Cortex of kidney (tissue), 1 donor: Measurements from ENCODE around the gene RAD51B.
"Not testable (repeated sequence)": the region's sequence is repeated elsewhere in the genome, so short reads cannot be mapped to it uniquely, and the experiment has no call there.

Source experiments
- DNase-seq: peaks from one replicate; lab custom pipeline; 2025; lab: John Stamatoyannopoulos, UW

The RAD51B gene

DNA sequence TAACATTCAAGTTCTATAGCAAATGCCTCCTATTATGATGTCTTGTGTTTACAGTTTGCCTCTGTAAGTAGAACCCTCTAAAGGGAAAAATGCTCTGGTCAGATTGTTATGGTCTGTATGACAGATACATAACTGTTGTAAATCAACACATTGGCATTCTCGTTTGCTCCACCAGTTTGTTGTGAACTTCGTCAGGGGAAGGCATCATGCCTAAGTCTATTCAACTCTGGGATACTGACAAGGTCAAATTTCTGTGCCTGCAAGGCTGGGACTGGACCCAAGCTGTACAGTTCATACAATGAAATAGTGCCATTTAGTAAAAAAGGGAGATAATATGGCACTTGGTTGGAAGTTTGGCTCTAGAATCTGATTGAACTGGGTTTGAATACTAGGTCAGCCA, 392.3 kb downstream of the RAD51B start:
- DNase-seq, result no peak

DNA sequence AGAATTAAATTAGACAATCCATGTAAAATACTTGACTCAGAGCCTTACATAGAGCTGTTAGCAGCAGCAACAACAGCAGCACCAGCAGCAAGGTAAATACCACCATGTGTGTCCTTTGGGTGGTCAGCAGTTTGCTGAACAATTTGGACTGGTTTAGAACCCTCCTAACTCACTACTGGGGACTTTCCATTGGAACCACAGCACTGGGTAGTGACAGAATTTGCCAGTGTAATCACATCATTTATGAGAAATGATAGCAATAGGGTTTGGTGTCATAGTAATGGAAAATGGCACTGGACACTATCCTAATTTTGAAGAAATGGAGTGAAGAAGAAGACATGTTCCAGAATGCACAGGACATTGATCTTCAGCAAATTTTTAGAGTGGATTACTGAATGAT, 392.8 kb downstream of the RAD51B start:
- DNase-seq, result no peak

DNA sequence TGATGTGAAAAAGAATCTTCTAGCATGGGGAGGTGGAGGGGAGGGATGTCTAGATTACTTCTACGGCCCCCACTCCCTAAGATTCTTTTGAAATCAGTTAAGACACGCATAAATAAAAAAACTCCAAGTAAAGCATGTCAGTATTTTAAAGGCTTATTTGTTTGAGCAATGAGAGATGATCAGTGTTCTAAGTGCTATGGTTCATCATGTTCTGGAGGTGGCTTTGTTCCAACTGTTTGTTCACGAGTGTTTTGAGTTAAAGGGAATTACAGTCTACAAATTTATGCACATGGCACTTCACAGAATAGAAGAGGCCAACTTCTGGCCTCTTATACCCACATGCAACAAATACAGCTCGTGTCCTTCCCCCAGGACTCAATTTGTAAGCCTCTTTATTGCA, 394.9 kb downstream of the RAD51B start:
- no peak for DNase-seq

DNA sequence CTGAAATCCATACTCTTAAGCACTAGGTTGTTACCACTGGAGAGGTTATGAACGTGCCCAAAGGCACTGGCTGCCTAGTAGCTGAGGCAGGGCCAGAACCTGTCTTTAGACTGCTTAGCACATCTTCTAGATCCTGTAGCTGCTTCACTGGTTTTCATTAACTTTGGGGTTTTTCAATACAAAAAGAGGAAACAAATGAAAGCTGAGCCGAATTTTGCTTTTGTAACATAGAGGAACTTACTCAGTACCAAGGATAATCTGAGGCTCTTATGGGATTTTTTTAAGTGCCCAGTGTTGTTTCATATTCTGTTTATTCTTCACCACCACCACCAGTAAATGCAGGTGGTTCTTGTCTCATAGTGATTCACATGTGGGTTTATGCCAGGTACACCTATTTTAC, 396.1 kb downstream of the RAD51B start:
- no peak for DNase-seq

DNA sequence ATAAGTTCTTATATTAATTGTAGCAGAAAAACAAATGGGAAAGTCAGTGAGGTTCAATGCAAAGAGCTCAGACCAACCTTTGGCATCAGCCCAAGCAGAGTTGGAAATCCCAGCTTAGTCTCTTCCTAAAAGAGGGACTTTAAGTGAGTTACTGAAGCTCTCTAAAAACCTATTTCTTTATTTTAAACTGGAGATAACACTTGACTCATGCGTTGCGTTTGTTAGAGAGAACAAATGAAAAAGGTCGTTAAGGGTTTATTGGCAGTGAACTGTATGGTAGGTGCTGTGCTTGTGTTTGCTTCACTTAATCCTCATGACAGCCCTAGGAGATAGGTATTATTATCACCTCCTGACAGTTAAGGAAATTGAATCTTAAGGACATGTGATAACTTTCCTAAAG, 396.5 kb downstream of the RAD51B start:
- DNase-seq, result no peak

DNA sequence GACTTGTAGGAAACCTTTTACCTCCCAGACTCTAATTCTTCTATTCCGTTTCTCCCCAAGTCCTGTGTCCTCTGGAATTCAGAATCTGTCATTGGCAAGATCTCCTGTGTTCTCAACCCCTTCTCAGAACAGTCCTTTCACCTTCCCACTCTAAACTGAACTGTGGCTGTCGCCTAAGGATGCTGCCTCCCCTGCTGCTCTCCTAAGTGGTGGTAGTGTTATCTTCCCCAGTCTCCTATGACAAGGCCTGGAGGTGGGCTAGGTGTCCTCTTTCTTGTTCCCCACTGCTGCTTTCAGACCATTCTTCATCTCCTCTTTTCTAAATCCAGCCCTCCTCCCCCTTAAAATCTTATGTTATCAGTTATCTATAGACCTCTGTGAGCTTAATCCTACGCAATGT, 397.4 kb downstream of the RAD51B start:
- DNase-seq, result no peak

DNA sequence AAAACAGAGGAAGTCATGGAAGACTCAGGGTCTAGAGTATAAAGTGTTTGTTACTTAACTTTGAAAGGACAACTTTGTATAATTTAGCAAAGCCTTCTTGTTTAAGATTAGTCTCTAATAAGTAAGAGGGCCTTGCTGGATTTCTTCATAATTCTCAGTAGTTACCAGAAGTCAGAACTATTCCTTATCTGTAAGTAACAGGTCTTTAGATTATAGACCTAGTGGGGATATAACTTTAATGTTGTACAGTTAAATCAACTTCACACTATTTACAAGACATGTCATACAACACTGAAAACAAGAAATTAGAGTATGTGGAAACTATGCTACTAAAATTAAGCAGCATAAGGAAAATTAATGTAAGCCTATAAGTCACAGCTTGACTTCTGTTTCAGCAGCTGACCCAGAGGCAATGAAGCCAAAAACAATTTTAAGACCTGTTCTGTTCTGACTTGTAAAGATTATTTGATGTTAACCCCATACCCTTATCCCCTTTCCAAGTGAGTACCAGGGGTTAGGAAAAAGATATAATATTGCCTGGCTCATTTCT, 398.3 kb downstream of the RAD51B start:
- no peak for DNase-seq

DNA sequence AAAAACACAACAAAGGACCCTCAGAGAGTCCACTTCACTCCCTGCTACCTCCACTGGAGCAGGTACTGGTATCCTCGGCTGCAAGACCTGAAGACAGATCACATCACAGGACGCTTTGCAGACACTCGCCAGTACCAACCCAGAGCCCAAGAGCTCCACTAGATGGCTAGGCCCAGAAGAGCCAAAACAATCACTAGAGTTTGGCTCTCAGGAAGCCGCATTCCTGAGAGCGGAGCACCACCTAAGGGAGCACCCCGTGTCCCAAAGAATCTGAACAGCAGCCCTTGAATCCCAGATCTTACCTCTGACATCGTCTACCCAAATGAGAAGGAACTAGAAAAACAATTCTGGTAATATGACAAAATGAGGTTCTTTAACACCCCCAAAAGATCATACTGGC, 399.8 kb downstream of the RAD51B start:
- no peak for DNase-seq

DNA sequence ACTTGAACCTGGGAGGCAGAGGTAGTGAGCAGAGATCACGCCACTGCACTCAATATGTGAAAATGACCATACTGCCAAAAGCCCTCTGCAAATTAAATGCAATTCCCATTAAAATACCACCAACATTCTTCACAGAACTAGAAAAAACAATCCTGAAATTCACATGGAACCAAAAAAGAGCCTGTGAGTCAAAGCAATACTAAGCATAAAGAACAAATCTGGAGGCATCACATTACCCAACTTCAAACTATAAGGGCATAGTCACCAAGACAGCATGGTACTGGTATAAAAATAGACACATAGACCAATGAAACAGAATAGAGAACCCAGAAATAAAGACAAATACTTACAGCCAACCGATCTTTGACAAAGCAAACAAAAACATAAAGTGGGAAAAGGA, 401.5 kb downstream of the RAD51B start:
- DNase-seq, result not testable (repeated sequence)

DNA sequence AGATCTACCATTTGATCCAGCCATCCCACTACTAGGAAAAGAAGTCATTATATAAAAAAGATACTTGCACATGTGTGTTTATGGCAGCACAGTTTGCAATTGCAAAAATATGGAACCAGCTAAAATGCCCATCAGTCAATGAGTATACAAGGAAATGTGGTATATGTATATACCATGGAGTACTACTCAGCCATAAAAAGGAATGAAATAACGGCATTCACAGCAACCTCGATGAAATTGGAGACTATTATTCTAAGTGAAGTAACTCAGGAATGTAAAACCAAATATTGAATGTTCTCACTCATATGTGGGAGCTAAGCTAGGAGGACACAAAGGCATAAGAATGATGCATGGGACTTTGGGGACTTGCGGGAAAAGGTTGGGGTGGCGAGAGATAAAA, 402.6 kb downstream of the RAD51B start:
- DNase-seq, result no peak

DNA sequence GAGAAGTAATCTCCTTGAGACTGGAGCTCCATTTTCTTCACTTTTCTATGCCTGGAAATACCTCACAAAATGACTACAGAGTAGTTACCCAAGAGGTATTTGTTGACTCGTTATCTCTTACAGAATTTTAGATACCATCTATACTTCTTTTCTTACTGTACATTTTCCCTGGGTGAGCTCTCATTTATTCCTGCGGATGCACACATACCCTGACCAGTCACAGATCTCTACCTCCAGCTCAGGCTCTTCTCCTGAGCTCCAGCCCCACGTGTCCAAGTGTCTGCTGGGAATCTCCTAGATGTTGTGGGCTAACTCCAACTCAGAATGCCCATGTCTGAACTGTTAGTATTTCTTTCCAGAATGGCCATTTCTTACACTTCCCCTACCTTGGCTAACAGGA, 403.1 kb downstream of the RAD51B start:
- no peak for DNase-seq

DNA sequence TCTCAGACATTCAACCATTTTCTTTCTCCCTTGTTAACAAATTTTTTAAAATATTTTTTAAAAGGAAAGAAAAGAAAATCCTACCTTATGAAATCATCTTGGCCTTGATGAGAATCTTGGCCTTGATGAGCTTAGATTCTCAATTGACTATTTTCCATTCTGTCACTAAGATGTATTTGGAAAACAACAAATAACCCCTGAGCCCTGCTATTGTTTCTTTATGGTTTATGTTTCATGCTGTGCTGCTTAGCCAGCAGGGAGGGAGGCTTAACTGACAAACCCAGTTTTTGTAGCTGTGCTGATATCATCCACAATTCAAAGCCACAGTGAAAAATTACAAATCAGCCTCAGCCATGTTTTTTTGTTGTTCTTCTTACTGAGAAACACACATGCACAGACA, 404.1 kb downstream of the RAD51B start:
- DNase-seq, result no peak

DNA sequence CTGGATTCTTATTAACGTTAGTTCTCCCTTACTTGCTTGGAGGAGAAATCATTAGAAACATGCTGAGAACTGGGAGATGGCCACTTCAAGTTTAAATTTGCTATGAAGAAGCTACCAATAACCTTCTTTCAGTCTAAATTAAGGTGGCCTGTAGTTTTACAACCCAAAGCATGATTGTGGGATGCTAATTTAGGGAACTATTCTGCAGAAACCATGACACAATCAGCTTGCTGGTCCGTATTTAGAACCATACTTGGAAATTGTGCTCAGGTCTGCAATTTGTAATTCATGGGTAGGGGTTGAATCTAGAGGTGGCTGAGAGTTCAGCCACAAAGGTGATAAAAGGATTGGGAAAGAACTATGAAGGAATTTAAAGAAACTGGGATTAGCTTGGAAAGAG, 405.7 kb downstream of the RAD51B start:
- DNase-seq, result no peak

DNA sequence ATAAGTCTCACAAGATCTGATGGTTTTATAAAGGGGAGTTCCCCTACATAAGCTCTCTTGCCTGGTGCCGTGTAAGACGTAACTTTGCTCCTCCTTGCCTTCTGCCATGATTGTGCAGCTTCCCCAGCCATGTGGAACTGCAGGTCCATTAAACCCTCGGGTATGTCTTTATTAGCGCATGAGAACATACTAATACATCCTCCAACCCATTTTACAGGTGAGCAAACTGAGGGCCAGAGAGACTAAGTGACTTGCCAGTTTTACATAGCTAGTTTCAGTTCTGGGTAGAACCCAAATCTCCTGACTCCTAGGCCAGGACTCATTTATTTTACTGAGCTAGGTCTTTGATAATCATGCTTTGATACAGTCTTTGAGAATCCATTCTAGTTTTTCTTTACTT, 406.9 kb downstream of the RAD51B start:
- DNase-seq, result no peak

DNA sequence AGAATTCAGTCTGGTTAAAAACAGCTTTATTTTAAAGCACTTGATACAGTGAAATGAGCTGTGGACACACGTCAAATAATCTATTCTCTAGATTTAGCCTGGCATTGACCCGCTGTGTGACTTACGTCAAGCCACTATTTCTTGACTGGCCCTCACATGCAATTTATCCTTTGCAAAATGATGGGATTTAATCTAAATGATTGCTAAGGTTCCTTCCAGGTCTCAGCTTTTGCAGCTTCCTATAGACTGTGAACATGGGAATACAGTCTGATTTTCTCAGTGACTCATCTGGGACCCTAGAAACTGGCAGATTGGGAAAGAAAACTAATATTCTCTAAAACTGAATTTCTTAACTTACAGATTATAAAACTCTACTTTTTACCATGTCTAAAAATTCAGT, 409.1 kb downstream of the RAD51B start:
- DNase-seq, result no peak

DNA sequence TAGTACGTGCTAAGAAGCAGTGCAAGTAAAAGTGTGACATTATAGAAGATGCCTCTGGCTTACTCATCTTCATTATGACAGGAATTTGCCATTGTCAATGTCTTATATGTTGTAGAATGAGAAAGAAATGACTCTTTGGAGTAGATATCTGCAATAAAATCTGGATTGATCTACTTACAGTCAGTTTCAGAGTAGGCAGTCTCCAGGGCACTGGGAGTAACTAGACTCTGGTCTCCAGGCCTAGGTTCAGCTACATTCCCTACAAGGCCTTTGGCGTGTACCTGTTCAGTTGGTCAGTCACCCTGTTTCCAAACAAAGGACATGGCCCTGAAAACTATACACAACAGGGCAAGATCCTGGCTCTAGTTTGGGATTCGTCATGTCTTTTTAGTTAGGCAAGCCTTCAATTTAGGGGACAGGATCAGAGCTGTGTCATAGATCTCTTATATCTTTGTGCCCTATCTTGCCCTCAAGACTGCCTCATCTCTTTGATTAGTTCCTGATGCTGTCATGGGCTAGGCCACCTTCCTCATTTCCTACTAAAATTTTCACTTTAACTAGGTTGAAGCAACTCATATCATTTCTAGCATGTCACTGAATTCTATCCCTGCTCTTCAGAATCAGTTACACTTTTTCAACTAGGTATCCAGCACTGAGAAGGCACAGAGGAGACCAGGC, 410.0 kb downstream of the RAD51B start:
- DNase-seq, result no peak

DNA sequence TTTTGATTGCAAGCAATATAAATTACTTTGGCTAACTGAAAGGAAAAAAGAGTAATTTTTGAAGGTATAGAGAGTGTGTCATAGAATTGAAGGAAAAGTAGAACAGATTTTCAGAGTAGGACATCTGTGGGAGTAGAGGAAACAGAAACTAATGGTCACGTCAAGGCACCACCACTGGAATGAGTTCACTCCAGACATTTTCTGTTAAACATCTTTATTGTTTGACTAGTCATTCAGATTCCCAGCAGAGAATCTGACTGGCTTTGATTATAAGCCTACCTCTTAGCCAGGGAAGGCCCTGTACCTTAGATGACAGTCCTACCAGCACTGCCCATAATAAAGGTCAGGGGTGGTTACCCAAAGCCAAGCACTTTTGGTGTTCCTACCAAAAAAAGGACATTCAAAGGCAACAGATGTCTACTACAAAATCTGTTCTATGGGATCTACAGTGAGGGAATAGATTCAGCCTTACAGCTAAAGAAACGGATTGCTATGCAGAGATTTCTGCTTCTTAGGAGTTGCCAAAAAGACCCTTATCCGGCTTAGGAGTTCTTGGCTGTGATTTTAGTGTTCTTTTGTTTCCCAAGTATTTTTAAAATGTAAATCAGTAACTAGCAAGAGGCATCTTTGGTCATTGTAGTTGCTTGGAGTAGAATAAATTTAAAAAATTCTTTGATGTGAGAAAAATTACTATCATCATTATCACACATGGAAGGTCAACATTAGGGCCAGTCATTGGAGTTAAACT, 410.8 kb downstream of the RAD51B start:
- DNase-seq, result no peak

DNA sequence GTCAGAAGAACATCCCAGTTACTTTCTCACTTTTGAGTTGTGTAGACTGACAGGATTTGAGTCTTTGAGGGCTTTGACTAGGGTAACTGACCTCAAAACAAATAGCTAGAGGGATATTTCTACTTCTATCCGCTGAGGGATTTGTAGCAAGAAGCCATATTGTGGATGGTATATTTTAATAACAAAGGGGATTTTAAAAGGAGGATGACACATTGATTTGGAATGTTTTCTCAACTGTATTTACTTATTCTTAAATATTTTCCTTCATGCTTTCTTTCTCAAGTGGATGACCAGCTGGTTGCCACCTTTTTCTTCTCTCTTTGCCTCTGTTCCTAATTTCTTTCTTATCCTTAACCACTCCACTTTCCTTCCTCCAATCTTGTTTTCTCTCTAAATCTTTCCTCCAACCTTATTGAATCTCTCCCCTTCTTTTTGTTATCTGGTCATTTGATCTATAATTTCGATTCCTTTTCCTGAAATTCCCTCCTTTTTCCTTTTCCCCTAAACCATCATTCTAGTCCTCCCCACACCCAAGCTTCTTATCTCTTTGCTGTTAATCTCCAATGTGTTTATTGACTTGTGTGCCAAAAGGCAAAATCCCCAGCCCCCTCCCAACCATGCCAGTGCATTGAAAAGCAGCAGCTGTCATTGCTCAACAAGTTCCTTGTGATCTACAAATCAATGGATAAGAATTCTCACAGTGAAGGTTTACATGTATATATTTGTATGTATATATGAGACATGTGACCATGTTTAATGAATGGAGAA, 411.6 kb downstream of the RAD51B start:
- no peak for DNase-seq

DNA sequence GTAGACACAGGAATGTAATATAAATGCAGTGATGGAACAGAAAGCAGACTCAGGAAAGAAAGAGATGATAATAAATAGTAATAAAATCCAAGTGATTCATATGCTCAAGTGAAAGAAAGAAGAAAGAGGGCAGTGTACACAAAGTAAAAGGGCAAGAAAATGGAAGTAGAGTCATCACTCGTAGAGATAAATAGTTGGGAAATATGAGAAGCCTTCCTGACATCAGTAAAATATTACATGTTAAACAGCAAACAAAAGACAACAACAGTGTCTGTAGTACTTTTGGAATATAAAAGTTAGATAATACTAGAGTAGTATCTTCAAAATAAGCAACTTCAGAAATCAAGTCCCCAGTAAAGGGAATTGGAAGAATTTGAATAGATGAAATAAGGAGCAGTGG, 412.3 kb downstream of the RAD51B start:
- no peak for DNase-seq

DNA sequence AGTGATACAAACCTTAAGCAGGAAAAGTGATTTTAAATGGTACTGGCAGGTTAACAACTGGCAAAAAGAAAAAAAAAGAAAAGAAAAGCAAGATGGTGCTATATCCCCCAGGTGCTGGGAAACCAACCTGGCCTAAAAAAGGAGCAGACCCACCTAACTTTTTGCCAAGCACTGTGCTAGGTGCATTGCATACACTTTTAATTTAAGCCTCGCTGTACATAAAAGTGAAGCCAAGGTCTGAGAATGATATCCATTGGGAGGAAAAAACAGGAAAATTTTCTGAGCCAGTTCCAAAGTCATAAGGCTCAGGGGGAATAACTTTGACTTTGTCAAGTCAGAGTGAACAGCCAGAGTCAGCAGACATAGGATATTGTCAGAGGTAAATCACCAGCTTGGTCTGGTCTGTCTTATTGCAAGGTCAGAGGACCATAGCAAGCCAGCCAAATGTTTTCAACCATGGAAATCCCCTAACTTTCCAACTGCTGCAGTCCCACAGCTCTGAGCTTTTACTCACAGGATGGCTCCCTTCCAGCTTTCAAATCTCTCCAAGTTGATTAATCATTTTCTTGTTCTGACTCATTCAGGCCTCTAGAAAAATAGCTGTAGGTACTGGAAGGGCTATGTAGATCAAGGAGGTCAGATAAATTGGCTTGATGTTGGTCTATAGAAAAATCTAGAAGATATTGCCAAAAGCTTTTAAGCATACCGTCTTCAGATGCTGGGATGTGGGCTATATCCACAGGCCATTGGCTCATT, 412.9 kb downstream of the RAD51B start:
- no peak for DNase-seq

DNA sequence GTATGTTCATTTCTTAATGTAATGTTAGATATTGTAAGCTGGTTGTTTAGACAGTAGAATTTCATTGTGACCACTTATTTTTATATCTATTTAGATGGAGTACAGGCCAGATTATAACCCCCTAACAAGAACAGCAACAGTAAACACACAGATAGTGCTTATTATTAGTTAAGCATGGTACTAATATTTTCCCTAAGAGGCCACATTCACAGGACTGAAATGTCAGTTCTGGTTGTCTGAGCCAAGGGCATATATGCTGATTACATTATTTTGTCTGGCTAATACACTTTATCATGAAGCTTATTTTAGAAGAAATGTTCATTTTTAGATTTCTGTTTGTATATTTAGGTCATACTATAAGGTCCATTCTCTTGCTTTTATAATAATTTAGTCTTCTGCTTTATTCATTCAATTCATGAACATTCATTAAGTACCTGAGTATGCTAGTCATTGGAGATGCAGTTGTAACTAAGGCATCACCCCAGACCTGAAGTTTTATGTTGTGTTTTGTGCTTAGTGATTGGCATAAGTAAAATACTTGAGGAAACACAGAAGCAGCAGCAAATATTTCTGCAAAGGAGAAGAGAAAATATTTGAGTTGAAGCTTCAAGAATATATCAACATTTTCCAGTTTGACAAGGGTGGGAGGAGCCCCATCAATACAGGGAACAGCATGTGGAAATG, 413.7 kb downstream of the RAD51B start:
- no peak for DNase-seq
